ENCODE data around the gene HSD17B13. TPM values are rescaled to one million over a fixed set of nuclear protein-coding genes. Genes with fewer than 3 reads are reported as not detected.

Gene HSD17B13, protein sequence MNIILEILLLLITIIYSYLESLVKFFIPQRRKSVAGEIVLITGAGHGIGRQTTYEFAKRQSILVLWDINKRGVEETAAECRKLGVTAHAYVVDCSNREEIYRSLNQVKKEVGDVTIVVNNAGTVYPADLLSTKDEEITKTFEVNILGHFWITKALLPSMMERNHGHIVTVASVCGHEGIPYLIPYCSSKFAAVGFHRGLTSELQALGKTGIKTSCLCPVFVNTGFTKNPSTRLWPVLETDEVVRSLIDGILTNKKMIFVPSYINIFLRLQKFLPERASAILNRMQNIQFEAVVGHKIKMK
- 0.18 TPM in 1 of 2 replicates, not detected in the other for total RNA-seq (ENCODE audit: low replicate concordance)

GRCh38 chr4:87322754-87323153, at the start of gene HSD17B13:
HSD17B13 (minus strand) TSS chr4:87322882; CDS start chr4:87322841, 41 bp downstream.
- DNase-seq (ENCODE audit: low read depth), result no peak
- H3K4me3 ChIP-seq (ENCODE audit: low read depth, low read length), result no peak within 1 kb of the TSS
- TF ChIP-seq, protein P1, sequence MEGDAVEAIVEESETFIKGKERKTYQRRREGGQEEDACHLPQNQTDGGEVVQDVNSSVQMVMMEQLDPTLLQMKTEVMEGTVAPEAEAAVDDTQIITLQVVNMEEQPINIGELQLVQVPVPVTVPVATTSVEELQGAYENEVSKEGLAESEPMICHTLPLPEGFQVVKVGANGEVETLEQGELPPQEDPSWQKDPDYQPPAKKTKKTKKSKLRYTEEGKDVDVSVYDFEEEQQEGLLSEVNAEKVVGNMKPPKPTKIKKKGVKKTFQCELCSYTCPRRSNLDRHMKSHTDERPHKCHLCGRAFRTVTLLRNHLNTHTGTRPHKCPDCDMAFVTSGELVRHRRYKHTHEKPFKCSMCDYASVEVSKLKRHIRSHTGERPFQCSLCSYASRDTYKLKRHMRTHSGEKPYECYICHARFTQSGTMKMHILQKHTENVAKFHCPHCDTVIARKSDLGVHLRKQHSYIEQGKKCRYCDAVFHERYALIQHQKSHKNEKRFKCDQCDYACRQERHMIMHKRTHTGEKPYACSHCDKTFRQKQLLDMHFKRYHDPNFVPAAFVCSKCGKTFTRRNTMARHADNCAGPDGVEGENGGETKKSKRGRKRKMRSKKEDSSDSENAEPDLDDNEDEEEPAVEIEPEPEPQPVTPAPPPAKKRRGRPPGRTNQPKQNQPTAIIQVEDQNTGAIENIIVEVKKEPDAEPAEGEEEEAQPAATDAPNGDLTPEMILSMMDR (IDR thresholded peaks at IDR 0.05; ENCODE audit: insufficient read depth, low read length), result no peak

GRCh38 chr4:87370068-87370467, 47.4 kb upstream of the HSD17B13 start:
- H3K4me3 ChIP-seq (ENCODE audit: low read depth, low read length), result no peak overlapping the region
- DNase-seq (ENCODE audit: low read depth), result no peak
- TF ChIP-seq, protein P1 (IDR thresholded peaks at IDR 0.05; ENCODE audit: insufficient read depth, low read length), result no peak

DNA sequence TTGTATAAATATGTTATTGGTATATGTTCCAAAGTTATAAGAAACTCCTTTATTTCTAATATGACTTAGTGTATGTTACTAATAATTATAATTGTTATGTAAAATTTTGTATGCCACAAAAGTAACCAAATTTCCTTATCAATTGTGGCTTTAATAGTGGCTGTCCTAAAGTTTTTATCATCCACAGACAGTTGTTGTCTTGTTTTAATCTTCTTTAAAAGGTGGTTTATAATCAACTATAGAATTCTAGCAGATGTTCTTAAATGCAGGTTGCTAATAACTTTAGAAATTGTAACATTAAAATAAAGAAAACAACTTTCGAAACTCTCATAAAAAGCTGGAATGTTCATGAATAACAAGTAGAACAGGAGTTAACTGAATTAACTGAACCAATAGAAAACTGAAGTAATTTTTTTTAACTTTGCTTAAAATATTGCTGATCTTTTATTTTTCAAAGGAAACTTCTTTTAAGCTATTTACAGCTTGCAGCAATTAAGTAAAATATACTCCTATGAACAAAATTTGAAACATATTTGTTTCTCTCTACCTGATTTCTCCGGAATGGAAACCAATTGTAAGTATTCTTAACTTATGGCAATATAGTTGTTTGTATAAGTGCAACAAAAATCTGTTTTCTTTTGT, 44.0 kb upstream of the HSD17B13 start:
- TF ChIP-seq, protein P1 (IDR thresholded peaks at IDR 0.05; ENCODE audit: insufficient read depth, low read length), result no peak
- H3K4me3 ChIP-seq (ENCODE audit: low read depth, low read length), result no peak overlapping the region
- no peak for DNase-seq (ENCODE audit: low read depth)

GRCh38 chr4:87365348-87365747, 42.7 kb upstream of the HSD17B13 start:
- no peak overlapping the region for H3K4me3 ChIP-seq (ENCODE audit: low read depth, low read length)
- no peak for DNase-seq (ENCODE audit: low read depth)
- TF ChIP-seq, protein P1 (IDR thresholded peaks at IDR 0.05; ENCODE audit: insufficient read depth, low read length), result no peak

DNA sequence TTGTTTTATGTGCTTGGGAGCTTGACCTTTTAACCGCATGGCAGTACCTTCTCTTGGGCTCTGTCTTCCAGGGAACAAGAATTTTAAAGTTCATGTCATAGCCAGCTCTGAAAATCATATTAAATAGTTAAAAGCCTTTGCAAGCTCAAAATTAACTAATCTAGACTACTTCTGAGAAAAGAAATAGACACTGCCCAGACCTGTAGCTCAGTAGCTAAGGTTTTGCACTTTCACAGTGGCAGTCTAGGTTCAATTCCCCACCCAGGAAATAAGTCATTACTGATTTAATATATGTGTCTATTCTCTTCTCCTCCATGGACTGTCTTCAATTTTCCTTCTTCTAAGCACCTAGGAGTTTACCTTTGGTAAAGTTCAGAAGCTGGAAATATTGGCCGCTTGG, 40.9 kb upstream of the HSD17B13 start:
- peak; percentile 37 for DNase-seq (ENCODE audit: low read depth)
- H3K4me3 ChIP-seq (ENCODE audit: low read depth, low read length), result no peak overlapping the region
- TF ChIP-seq, protein P1 (IDR thresholded peaks at IDR 0.05; ENCODE audit: insufficient read depth, low read length), result no peak

GRCh38 chr4:87360338-87360935, 37.8 kb upstream of the HSD17B13 start:
- no peak for DNase-seq (ENCODE audit: low read depth)
- no peak overlapping the region for H3K4me3 ChIP-seq (ENCODE audit: low read depth, low read length)
- TF ChIP-seq, protein P1 (IDR thresholded peaks at IDR 0.05; ENCODE audit: insufficient read depth, low read length), result no peak
